Measurements from ENCODE around the gene TMEM95. TPM values are rescaled to one million over a fixed set of nuclear protein-coding genes. Genes with fewer than 3 reads are reported as not detected.

Gene TMEM95
- total RNA-seq, 4 donors from 2014 or later = not detected

DNA sequence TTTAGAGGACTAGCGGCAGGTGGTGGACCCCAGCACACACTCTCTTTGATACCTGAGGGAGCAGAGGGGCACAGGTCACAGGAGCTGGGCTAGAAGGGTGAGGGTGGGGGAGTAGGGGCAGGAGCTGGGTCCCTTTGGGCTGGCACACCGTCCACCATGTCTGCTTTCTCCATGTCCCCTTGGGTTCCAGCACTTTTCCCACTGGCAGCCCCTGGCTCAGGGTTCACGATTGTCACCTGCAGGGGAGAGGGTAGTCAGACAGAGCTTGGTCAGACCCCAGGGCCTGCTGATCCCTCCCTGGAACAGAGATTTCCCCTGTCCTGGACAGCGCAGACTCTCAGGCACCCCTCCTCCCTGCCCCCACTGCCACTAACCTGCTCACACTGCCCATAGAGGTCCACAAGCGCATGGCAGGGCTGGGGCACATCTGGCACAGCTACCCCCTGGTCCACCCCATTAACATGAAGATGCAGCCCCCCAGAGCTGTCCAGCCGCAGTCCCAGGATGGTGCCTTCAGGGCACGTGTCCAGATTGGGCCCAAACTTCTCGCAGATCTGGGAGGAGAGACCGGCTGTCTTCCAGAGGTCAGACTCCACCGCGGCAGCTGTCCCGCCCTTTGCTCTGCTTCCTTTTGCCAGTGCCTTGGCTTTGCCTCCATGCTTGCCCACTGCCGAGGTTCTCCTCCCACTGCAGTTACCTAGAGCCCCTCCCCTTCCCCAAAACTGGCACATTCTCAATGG is 36.7 kb upstream of the TMEM95 start:
- 90% methylated on average over 3 of the region's 13 CpGs; no CpG with 5 or more reads in 1 of the 2 donors for WGBS, 2 donors (ENCODE audit: low coverage in 1 of 2)
- Histone ChIP-seq H3K27me3 (no peaks in the 10 kb centered on the region), H3K4me1 (peaks cover 0 to 25% (median 19%) of the 10 kb centered on the region in 3 donors), H3K4me3 (no peak overlapping the region), H3K36me3 (peaks cover 0 to 86% of the 10 kb centered on the region in 2 donors), H3K9me3 (no peaks in the 10 kb centered on the region), H3K27ac (no peak overlapping the region)
- TF ChIP-seq EP300 (IDR thresholded peaks at IDR 0.05) (no peak), POLR2A (IDR thresholded peaks at IDR 0.05) (no peak)
- TF ChIP-seq, protein P1, sequence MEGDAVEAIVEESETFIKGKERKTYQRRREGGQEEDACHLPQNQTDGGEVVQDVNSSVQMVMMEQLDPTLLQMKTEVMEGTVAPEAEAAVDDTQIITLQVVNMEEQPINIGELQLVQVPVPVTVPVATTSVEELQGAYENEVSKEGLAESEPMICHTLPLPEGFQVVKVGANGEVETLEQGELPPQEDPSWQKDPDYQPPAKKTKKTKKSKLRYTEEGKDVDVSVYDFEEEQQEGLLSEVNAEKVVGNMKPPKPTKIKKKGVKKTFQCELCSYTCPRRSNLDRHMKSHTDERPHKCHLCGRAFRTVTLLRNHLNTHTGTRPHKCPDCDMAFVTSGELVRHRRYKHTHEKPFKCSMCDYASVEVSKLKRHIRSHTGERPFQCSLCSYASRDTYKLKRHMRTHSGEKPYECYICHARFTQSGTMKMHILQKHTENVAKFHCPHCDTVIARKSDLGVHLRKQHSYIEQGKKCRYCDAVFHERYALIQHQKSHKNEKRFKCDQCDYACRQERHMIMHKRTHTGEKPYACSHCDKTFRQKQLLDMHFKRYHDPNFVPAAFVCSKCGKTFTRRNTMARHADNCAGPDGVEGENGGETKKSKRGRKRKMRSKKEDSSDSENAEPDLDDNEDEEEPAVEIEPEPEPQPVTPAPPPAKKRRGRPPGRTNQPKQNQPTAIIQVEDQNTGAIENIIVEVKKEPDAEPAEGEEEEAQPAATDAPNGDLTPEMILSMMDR (IDR thresholded peaks at IDR 0.05) = no peak
- ATAC-seq = no peak

DNA sequence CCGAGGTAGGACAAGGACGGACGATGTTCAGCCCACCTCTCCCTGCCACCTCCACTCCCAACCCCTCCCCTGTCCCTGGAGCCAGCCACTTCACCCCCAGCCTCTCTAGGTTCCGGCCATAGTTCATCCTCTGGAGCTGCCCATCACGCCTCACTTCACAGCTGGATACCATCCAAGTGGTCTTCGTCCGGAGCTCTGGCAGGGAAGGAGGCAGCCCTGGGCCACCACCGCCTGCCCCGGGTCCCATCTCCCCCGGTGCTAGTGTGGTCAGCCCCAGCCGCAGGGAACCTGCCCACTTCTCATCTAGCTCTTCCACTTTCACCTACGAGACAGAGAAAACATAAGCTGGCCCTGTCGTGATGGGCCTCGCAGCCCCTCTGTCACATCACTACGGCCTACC is 33.5 kb upstream of the TMEM95 start:
- H3K9me3 ChIP-seq = no peaks in the 10 kb centered on the region
- TF ChIP-seq POLR2A (IDR thresholded peaks at IDR 0.05) = no peak

DNA sequence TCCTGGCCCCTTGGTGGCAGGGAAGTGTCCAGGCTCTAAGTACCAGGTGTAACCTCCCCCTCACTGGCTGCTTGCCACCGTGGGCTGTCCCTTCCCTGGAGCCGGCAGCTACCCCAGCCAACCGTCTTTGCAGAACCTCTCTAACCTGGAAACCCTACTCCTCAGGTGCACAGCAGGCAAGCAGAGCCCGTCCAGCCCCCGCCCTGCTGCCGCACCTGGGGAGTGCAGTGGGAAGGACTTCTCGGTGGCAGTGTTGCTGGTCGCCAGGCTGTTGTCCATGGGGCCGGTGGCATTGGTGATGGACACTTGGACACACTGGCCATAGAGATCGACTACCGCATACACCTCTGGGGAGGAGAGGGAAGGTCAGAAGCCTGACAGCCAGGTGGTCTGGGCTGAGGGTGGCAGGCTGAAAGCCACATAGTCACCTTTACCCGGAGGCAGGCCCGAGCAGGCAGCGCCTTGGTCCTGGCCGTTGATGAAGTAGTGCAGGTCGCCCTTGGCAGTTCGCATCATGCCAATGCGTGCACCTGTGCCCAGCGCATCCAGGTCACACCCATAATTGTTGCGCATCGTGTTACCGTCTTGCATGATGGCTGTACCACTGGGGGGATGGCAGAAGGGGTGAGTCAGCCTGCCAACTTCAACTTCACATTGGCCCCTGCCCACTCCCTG is 32.3 kb upstream of the TMEM95 start:
- 100% methylated on average over 1 of the region's 22 CpGs; no CpG with 5 or more reads in 1 of the 2 donors for WGBS, 2 donors (ENCODE audit: low coverage in 1 of 2)
- ATAC-seq = no peak
- H3K4me1 ChIP-seq = peaks cover 0 to 12% (median 0%) of the 10 kb centered on the region in 3 donors
- peaks cover 0 to 94% of the 10 kb centered on the region in 2 donors for H3K36me3 ChIP-seq
- TF ChIP-seq POLR2A (IDR thresholded peaks at IDR 0.05) = no peak
- H3K4me3 ChIP-seq = no peak overlapping the region
- H3K9me3 ChIP-seq = no peaks in the 10 kb centered on the region
- H3K27ac ChIP-seq = no peak overlapping the region
- no peaks in the 10 kb centered on the region for H3K27me3 ChIP-seq

More for the DNA sequence above, 33.5 kb upstream of the TMEM95 start:
- Histone ChIP-seq H3K27me3 (no peaks in the 10 kb centered on the region), H3K36me3 (peaks cover 0 to 99% of the 10 kb centered on the region in 2 donors), H3K4me3 (no peak overlapping the region), H3K4me1 (peaks cover 0 to 5% (median 0%) of the 10 kb centered on the region in 3 donors), H3K27ac (no peak overlapping the region)
- 100% methylated on average over 3 of the region's 15 CpGs; no CpG with 5 or more reads in 1 of the 2 donors for WGBS, 2 donors (ENCODE audit: low coverage in 1 of 2)
- ATAC-seq = no peak

DNA sequence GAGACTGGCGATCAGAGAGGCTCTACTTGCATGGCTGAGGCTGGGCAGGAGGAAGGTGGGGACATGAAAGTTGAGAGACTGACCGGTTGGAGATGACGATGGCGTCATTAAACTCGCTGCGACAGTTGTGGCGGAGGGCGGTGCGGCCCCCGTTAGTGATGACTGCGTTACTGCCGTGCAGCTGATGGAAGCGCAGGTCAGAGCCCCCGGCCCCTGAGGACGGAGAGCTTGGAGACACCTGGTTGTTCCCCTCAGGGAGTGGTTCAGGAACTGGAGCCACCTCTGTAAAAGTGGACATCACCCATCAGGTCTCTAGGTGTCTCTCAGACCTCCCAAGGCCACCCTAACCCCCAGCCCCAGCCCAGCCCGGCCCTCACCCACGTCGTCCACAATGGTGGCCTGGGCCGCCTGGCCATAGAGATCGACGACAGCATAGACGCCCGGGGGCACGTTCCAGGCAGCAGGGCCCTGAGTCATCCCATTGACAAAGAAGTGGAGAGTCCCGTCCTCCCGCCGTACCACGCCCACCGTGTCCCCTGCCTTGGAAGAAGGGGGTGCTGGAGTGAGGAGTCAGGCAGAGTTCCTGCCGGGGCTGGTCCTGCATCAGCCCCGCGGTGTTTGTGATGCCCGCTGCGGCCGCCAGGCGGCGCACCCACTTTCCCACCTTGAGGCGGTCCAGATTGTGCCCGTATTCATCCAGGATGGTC is 31.1 kb upstream of the TMEM95 start:
- peaks cover 0 to 24% (median 8%) of the 10 kb centered on the region in 3 donors for H3K4me1 ChIP-seq
- peak; percentile 44 for ATAC-seq
- WGBS, 2 donors (ENCODE audit: low coverage in 1 of 2) = 86 to 93% methylated on average over 7 to 13 of the region's 39 CpGs
- H3K9me3 ChIP-seq = no peaks in the 10 kb centered on the region
- TF ChIP-seq POLR2A (IDR thresholded peaks at IDR 0.05) = no peak
- TF ChIP-seq, protein P1 (IDR thresholded peaks at IDR 0.05) = peak in 3 of 4 experiments; percentile 70 to 86 (median 86)
- H3K27me3 ChIP-seq = no peaks in the 10 kb centered on the region
- no peak overlapping the region for H3K4me3 ChIP-seq
- peaks cover 0 to 82% of the 10 kb centered on the region in 2 donors for H3K36me3 ChIP-seq
- no peak overlapping the region for H3K27ac ChIP-seq

DNA sequence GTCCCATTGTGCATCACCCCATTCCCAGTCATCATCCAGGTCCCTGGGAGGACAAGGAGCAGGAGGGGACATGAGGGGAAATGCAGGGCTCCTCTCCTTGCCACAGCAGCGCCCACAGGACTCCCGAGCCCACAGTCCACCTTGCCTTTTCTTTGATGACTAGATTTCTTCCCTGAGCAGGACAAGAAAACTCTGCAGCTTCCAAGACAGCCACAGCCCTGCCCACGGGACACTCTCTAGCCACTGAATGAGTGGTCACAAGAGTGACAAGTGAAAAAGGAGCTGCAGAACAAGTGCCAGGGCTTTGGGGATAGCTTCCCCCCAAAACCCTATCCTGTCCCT is 30.5 kb upstream of the TMEM95 start:
- H3K4me1 ChIP-seq = peaks cover 0 to 24% (median 8%) of the 10 kb centered on the region in 3 donors
- WGBS, 2 donors (ENCODE audit: low coverage in 1 of 2) = no CpG with 5 or more reads among the region's 3 CpGs
- ATAC-seq = no peak
- no peak for TF ChIP-seq EP300 (IDR thresholded peaks at IDR 0.05)
- no peak for TF ChIP-seq POLR2AphosphoS5 (IDR thresholded peaks at IDR 0.05)
- TF ChIP-seq, protein P1 (IDR thresholded peaks at IDR 0.05) = no peak
- TF ChIP-seq POLR2A (IDR thresholded peaks at IDR 0.05) = no peak
- no peaks in the 10 kb centered on the region for H3K27me3 ChIP-seq
- H3K9me3 ChIP-seq = no peaks in the 10 kb centered on the region
- H3K36me3 ChIP-seq = peaks cover 0 to 77% of the 10 kb centered on the region in 2 donors
- H3K27ac ChIP-seq = no peak overlapping the region
- H3K4me3 ChIP-seq = no peak overlapping the region
